HEK293 (cell line): Measurements from ENCODE around the gene ARRB2.

ENCODE experiments used
- IKZF3 ChIP-seq: fragments of 450-650 bp; IDR thresholded peaks from 2 replicates; pipeline ENCODE4 v1.5.0; 2018; ENCODE audit warnings: missing biosample characterization, mild to moderate bottlenecking, missing genetic modification characterization, moderate library complexity
- MYNN ChIP-seq: fragments of 450-650 bp; formaldehyde crosslinking; IDR thresholded peaks from 2 replicates; pipeline ENCODE4 v1.5.1; 2016; ENCODE audit warnings: missing biosample characterization, missing genetic modification characterization, borderline replicate concordance
- REST ChIP-seq: fragments of 450-650 bp; formaldehyde crosslinking; IDR thresholded peaks from 2 replicates; pipeline ENCODE4 v1.5.1; 2016; ENCODE audit warnings: missing biosample characterization, missing genetic modification characterization
- SP2 ChIP-seq: fragments of 450-650 bp; formaldehyde crosslinking; IDR thresholded peaks from 2 replicates; pipeline ENCODE4 v1.5.1; 2016; ENCODE audit warnings: missing biosample characterization, missing genetic modification characterization
- ZBTB17 ChIP-seq: fragments of 450-650 bp; formaldehyde crosslinking; IDR thresholded peaks from 2 replicates; pipeline ENCODE4 v1.5.1; 2016; ENCODE audit warnings: missing biosample characterization, missing genetic modification characterization
- ZBTB21 ChIP-seq: fragments of 450-650 bp; formaldehyde crosslinking; IDR thresholded peaks from 2 replicates; pipeline ENCODE4 v1.5.1; 2017; ENCODE audit warnings: missing biosample characterization, missing genetic modification characterization
- ZFHX2 ChIP-seq: fragments of 450-650 bp; formaldehyde crosslinking; conservative IDR thresholded peaks from 2 replicates; pipeline ENCODE4 v1.5.1; 2016; ENCODE audit warnings: missing biosample characterization, missing genetic modification characterization
- ZNF302 ChIP-seq: fragments of 450-650 bp; formaldehyde crosslinking; IDR thresholded peaks from 2 replicates; pipeline ENCODE4 v1.5.1; 2016; ENCODE audit warnings: missing biosample characterization, missing genetic modification characterization, low read depth
- ZNF768 ChIP-seq: fragments of 450-650 bp; formaldehyde crosslinking; IDR thresholded peaks from 2 replicates; pipeline ENCODE4 v1.5.1; 2018; ENCODE audit warnings: missing biosample characterization, mild to moderate bottlenecking, missing genetic modification characterization
- TF ChIP-seq, protein P1 (sequence below): fragments of 450-650 bp; formaldehyde crosslinking; IDR thresholded peaks from 2 replicates; pipeline ENCODE4 v1.5.1; 2016; ENCODE audit warnings: missing biosample characterization, missing genetic modification characterization

- no peak for TF ChIP-seq MYNN (tag by site-specific recombination)
- TF ChIP-seq ZBTB17, result no peak
- no peak for TF ChIP-seq REST (tag by site-specific recombination)
- TF ChIP-seq ZFHX2 (tag by site-specific recombination), result no peak
- TF ChIP-seq ZNF302, result no peak
- no peak for TF ChIP-seq ZBTB21
- TF ChIP-seq, protein P1, sequence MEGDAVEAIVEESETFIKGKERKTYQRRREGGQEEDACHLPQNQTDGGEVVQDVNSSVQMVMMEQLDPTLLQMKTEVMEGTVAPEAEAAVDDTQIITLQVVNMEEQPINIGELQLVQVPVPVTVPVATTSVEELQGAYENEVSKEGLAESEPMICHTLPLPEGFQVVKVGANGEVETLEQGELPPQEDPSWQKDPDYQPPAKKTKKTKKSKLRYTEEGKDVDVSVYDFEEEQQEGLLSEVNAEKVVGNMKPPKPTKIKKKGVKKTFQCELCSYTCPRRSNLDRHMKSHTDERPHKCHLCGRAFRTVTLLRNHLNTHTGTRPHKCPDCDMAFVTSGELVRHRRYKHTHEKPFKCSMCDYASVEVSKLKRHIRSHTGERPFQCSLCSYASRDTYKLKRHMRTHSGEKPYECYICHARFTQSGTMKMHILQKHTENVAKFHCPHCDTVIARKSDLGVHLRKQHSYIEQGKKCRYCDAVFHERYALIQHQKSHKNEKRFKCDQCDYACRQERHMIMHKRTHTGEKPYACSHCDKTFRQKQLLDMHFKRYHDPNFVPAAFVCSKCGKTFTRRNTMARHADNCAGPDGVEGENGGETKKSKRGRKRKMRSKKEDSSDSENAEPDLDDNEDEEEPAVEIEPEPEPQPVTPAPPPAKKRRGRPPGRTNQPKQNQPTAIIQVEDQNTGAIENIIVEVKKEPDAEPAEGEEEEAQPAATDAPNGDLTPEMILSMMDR (tag by site-specific recombination), result no peak
- no peak for TF ChIP-seq ZNF768 (tag by site-specific recombination)
- no peak for TF ChIP-seq SP2 (tag by site-specific recombination)
- TF ChIP-seq IKZF3 (tag by site-specific recombination), result no peak
These were observed 36.3 kb upstream of the ARRB2 start for GRCh38 chr17:4673986-4674684.
